GM23338 (cell line): ENCODE data around the gene IDH1. TPM values are rescaled to one million over a fixed set of nuclear protein-coding genes. Genes with fewer than 3 reads are reported as not detected.

ENCODE experiments used
- ATAC-seq: fragments of 200-7000 bp; cut with Tn5 transposase; 3 replicates; pipeline ENCODE4 v1.9.1; 2020
- DNase-seq: peaks from one replicate; pipeline ENCODE4 v3.0.0-alpha.2; 2015; ENCODE audit warnings: low spot score
- H2AFZ ChIP-seq: fragments of 200-600 bp; sonication (generic); 2 replicates; pipeline ENCODE4 v1.8.0; 2016; ENCODE audit warnings: antibody characterized with exemption, mild to moderate bottlenecking, moderate library complexity
- H3F3A ChIP-seq: fragments of 200-600 bp; sonication (generic); replicated peaks from 2 replicates; pipeline ENCODE4 v1.8.0; 2017; ENCODE audit warnings: antibody characterized with exemption, mixed run types, low read depth
- H3K27ac ChIP-seq: fragments of 200-600 bp; sonication (generic); 2 replicates; pipeline ENCODE4 v1.6.1; 2016; ENCODE audit warnings: low read depth
- H3K27me3 ChIP-seq: fragments of 200-600 bp; sonication (generic); 2 replicates; pipeline ENCODE4 v1.8.0; 2016; ENCODE audit warnings: mild to moderate bottlenecking, mixed run types, moderate library complexity; ENCODE audit not compliant: insufficient read depth
- H3K36me3 ChIP-seq: fragments of 200-600 bp; sonication (generic); 2 replicates; pipeline ENCODE4 v1.8.0; 2016; ENCODE audit warnings: mild to moderate bottlenecking; ENCODE audit not compliant: insufficient read depth
- H3K4me1 ChIP-seq: fragments of 200-600 bp; sonication (generic); 2 replicates; pipeline ENCODE4 v1.8.0; 2016; ENCODE audit warnings: mild to moderate bottlenecking, moderate library complexity; ENCODE audit not compliant: insufficient read depth
- H3K4me2 ChIP-seq: fragments of 200-600 bp; sonication (generic); 2 replicates; pipeline ENCODE4 v1.7.1; 2017; ENCODE audit warnings: mixed run types
- H3K4me3 ChIP-seq: fragments of 200-600 bp; sonication (generic); 2 replicates; pipeline ENCODE4 v1.6.1; 2016; ENCODE audit warnings: mixed run types
- H3K79me2 ChIP-seq: fragments of 200-600 bp; sonication (generic); replicated peaks from 2 replicates; pipeline ENCODE4 v1.8.0; 2017; ENCODE audit warnings: mild to moderate bottlenecking; ENCODE audit not compliant: insufficient read depth
- H3K9me2 ChIP-seq: fragments of 200-600 bp; sonication (generic); 2 replicates; pipeline ENCODE4 v1.8.0; 2017; ENCODE audit not compliant: insufficient read depth
- H4K20me1 ChIP-seq: fragments of 200-600 bp; sonication (generic); replicated peaks from 2 replicates; pipeline ENCODE4 v1.8.0; 2017; ENCODE audit warnings: mild to moderate bottlenecking; ENCODE audit not compliant: insufficient read depth
- H3K27ac Mint-ChIP-seq: 2 replicates; pipeline ENCODE4 v1.8.0; 2020; ENCODE audit warnings: inconsistent platforms, mild to moderate bottlenecking, moderate library complexity, mixed read lengths
- H3K27me3 Mint-ChIP-seq: 3 replicates; pipeline ENCODE4 v1.8.0; 2022; ENCODE audit warnings: low read depth, mild to moderate bottlenecking, moderate library complexity, mixed read lengths, inconsistent platforms; ENCODE audit not compliant: insufficient read depth, poor library complexity
- H3K36me3 Mint-ChIP-seq: 3 replicates; pipeline ENCODE4 v1.8.0; 2021; ENCODE audit warnings: low read depth, mild to moderate bottlenecking, inconsistent platforms, moderate library complexity, mixed read lengths
- H3K4me1 Mint-ChIP-seq: 3 replicates; pipeline ENCODE4 v1.8.0; 2020; ENCODE audit warnings: mild to moderate bottlenecking, inconsistent platforms, mixed read lengths
- H3K4me3 Mint-ChIP-seq: 3 replicates; pipeline ENCODE4 v1.8.0; 2021; ENCODE audit warnings: moderate library complexity, mild to moderate bottlenecking, inconsistent platforms, mixed read lengths
- H3K9me3 Mint-ChIP-seq: 3 replicates; pipeline ENCODE4 v1.8.0; 2020; ENCODE audit warnings: moderate library complexity, mild to moderate bottlenecking, inconsistent platforms, mixed read lengths
- CTCF ChIP-seq, 2 experiments: fragments of 200-600 bp in 1 of 2; sonication (generic) in 1 of 2; conservative IDR thresholded peaks; 2 replicates each; pipeline versions ENCODE4 v1.5.1 to v1.6.1; 2016 to 2017; ENCODE audit warnings: antibody characterized with exemption in 2 of 2, low read depth in 2 of 2, mild to moderate bottlenecking in 2 of 2, moderate library complexity in 1 of 2
- ETS1 ChIP-seq: IDR thresholded peaks from 2 replicates; pipeline ENCODE4 v1.6.1; 2016; ENCODE audit warnings: antibody characterized with exemption
- POLR2AphosphoS5 ChIP-seq: IDR thresholded peaks from 2 replicates; pipeline ENCODE4 v1.6.1; 2016; ENCODE audit warnings: antibody characterized with exemption, low read depth
- STAT1 ChIP-seq: IDR thresholded peaks from one replicate; pipeline ENCODE4 v1.6.1; 2016; ENCODE audit warnings: antibody characterized with exemption; ENCODE audit not compliant: unreplicated experiment
- long read RNA-seq: library from polyadenylated mRNA; unstranded; transcript quantifications from one replicate; pipeline ENCODE4 v2.0.0, GENCODE V29; 2020; ENCODE audit not compliant: unreplicated experiment
- polyA plus RNA-seq: library from polyadenylated mRNA; unstranded; fragments of >200 nt; fragmentation: Nextera tagmentation; extraction: Ambion mirVana; gene quantifications from 2 replicates; pipeline ENCODE4 v1.2.1, GENCODE V29; 2016
- total RNA-seq: library from RNA; depleted of rRNA; stranded (reverse); fragments of >200 nt; shearing (Covaris generic); gene quantifications from 2 replicates; pipeline ENCODE4 v1.2.3, GENCODE V29; 2014; rRNA removed
- TF ChIP-seq, protein P1 (sequence below): IDR thresholded peaks from one replicate; pipeline ENCODE4 v1.6.1; 2018; ENCODE audit warnings: antibody characterized with exemption; ENCODE audit not compliant: unreplicated experiment

IDH1 gene
- total RNA-seq (536 and 559 TPM in 2 replicates), polyA plus RNA-seq (276 and 315 TPM in 2 replicates)
- long read RNA-seq, transcript IDH1-201 (10 exons, 2,382 nt), result major isoform, 198 of 223 reads
- long read RNA-seq, partial matches to known transcripts, result 11 of 223 reads
- long read RNA-seq, other reads (novel, unspliced or antisense), result 7 of 223 reads

GRCh38 chr2:208254871-208255556 is at the start of gene IDH1:
Gene IDH1 (minus strand): TSS chr2:208255071. CDS start chr2:208251551, 3,520 bp downstream.
- Histone ChIP-seq H4K20me1 (peaks cover 13% of the 10 kb centered on the region), H2AFZ (peak within 1 kb of the TSS; percentile 82; the same call in 1 of the 2 replicates), H3K4me3 (peak within 1 kb of the TSS; percentile 99)

More at GRCh38 chr2:208254871-208255556, at the start of gene IDH1:
- Mint-ChIP-seq H3K27ac (peak within 1 kb of the TSS; percentile 98), H3K36me3 (peaks cover 39% of the 10 kb centered on the region), H3K9me3 (no peaks in the 10 kb centered on the region; the same call in 2 of the 3 replicates), H3K4me3 (peak within 1 kb of the TSS; percentile 99), H3K4me1 (peaks cover 38% of the 10 kb centered on the region), H3K27me3 (peaks cover 13% of the 10 kb centered on the region)
- peak; percentile 98 for DNase-seq
- TF ChIP-seq CTCF (conservative IDR thresholded peaks at IDR 0.05; ENCODE audit: low read depth in 2 of 2), result peak; percentile 57 to 64
- TF ChIP-seq POLR2AphosphoS5, result peak; percentile 79
- TF ChIP-seq, protein P1, sequence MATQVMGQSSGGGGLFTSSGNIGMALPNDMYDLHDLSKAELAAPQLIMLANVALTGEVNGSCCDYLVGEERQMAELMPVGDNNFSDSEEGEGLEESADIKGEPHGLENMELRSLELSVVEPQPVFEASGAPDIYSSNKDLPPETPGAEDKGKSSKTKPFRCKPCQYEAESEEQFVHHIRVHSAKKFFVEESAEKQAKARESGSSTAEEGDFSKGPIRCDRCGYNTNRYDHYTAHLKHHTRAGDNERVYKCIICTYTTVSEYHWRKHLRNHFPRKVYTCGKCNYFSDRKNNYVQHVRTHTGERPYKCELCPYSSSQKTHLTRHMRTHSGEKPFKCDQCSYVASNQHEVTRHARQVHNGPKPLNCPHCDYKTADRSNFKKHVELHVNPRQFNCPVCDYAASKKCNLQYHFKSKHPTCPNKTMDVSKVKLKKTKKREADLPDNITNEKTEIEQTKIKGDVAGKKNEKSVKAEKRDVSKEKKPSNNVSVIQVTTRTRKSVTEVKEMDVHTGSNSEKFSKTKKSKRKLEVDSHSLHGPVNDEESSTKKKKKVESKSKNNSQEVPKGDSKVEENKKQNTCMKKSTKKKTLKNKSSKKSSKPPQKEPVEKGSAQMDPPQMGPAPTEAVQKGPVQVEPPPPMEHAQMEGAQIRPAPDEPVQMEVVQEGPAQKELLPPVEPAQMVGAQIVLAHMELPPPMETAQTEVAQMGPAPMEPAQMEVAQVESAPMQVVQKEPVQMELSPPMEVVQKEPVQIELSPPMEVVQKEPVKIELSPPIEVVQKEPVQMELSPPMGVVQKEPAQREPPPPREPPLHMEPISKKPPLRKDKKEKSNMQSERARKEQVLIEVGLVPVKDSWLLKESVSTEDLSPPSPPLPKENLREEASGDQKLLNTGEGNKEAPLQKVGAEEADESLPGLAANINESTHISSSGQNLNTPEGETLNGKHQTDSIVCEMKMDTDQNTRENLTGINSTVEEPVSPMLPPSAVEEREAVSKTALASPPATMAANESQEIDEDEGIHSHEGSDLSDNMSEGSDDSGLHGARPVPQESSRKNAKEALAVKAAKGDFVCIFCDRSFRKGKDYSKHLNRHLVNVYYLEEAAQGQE, result peak; percentile 16
- TF ChIP-seq STAT1, result no peak
- no peak for TF ChIP-seq ETS1
- H3K4me1 ChIP-seq, result peaks cover 24% of the 10 kb centered on the region
- peak; percentile 82 for ATAC-seq
- H3K79me2 ChIP-seq, result peaks cover 45% of the 10 kb centered on the region
- no peaks in the 10 kb centered on the region for H3K9me2 ChIP-seq
- H3K4me2 ChIP-seq, result peak within 1 kb of the TSS; percentile 99
- peak within 1 kb of the TSS; percentile 98 for H3K27ac ChIP-seq
- peaks cover 34% of the 10 kb centered on the region for H3K36me3 ChIP-seq
- peaks cover 6% of the 10 kb centered on the region; the same call in 1 of the 2 replicates for H3F3A ChIP-seq
- no peaks in the 10 kb centered on the region for H3K27me3 ChIP-seq
